Erythroblast (primary cell): ENCODE data around the gene SPNS3.

Experiments
- GATA1 ChIP-seq: IDR thresholded peaks from 2 replicates; pipeline ENCODE4 v1.6.1; 2011; ENCODE audit warnings: low read depth, mild to moderate bottlenecking, control low read depth, low read length, moderate library complexity
- POLR2A ChIP-seq: IDR thresholded peaks from 2 replicates; pipeline ENCODE4 v1.6.1; 2011; ENCODE audit warnings: mild to moderate bottlenecking, low read length

DNA sequence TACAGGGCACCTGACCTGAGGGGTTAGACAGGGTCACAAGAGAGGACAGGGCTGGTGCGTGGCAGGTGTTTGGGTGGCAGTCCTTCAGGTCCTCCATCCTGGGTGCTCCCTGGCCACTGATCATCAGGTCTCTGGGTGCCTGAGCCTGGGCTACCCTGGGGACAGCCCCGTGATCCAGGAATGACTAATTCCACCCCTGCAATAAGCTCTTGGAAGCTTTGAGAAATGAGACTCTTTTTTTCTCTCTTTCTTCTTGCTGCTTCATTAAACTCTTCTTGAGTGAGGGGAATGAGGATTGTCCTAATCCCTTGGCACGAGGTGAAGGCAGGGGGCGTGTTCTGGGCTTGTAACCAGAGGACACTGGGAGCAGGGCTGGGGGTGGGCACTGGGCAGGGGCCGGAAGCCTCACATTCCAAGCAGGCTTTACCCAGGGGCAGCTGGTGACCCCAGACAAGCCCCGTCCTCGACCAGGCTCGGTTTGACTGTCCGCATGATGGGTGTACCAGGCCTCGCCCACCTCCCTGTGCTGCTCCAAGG, 43.6 kb downstream of the SPNS3 start:
- TF ChIP-seq POLR2A (no peak), GATA1 (no peak)
